SK-N-SH (cell line): ENCODE results near the gene FUT7.

Experiments used
- CTCF ChIP-seq: fragments of 200-600 bp; sonication (generic); IDR thresholded peaks from 2 replicates; pipeline ENCODE4 v1.6.1; 2017; ENCODE audit warnings: antibody characterized with exemption, mild to moderate bottlenecking, moderate library complexity
- POLR2AphosphoS5 ChIP-seq: IDR thresholded peaks from 2 replicates; pipeline ENCODE4 v1.6.1; 2012; ENCODE audit warnings: low read depth, low read length
- REST ChIP-seq: IDR thresholded peaks from 2 replicates; pipeline ENCODE4 v1.6.1; 2012; ENCODE audit warnings: mild to moderate bottlenecking, low read depth, low read length, moderate library complexity

GRCh38 chr9:137026384-137026783 lies 5.5 kb downstream of the FUT7 start:
- TF ChIP-seq REST (no peak), CTCF (no peak), POLR2AphosphoS5 (no peak)
